GM19468 (cell line): ENCODE results near the gene ITGA11.
A peak's percentile ranks its signal among the peaks of the same experiment; 100 is the strongest.

Experiments used
- ATAC-seq: cut with Tn5 transposase; IDR thresholded peaks from one replicate; pipeline ENCODE4 v1.9.1; 2021; ENCODE audit warnings: mild to moderate bottlenecking, moderate library complexity, moderate number of reproducible peaks; ENCODE audit not compliant: unreplicated experiment; ENCODE audit errors: extremely low read depth

The ITGA11 gene

GRCh38 chr15:68284616-68285258 is 147.2 kb downstream of the ITGA11 start:
- ATAC-seq: no peak

GRCh38 chr15:68283401-68283800 is 148.6 kb downstream of the ITGA11 start:
- no peak for ATAC-seq

- no peak for ATAC-seq
Observed at GRCh38 chr15:68281008-68281407, 151.0 kb downstream of the ITGA11 start.

- ATAC-seq: no peak
Observed at GRCh38 chr15:68279779-68280753, 151.9 kb downstream of the ITGA11 start.

GRCh38 chr15:68278595-68279405 is 153.2 kb downstream of the ITGA11 start:
- no peak for ATAC-seq

GRCh38 chr15:68278345-68278594 is 153.7 kb downstream of the ITGA11 start:
- ATAC-seq: no peak

- peak; percentile 71 for ATAC-seq
Observed at GRCh38 chr15:68277603-68278344, 154.2 kb downstream of the ITGA11 start, which contains the start of gene FEM1B. Gene FEM1B, plus strand, starts transcription at chr15:68277745. Its CDS starts 673 bp downstream, at chr15:68278418.

GRCh38 chr15:68277131-68277602 is 154.8 kb downstream of the ITGA11 start:
- ATAC-seq: no peak

- no peak for ATAC-seq
Observed at GRCh38 chr15:68276668-68277067, 155.3 kb downstream of the ITGA11 start.

- ATAC-seq: no peak
Observed at GRCh38 chr15:68275165-68275746, 156.7 kb downstream of the ITGA11 start.

GRCh38 chr15:68274201-68274848 is 157.6 kb downstream of the ITGA11 start:
- no peak for ATAC-seq

GRCh38 chr15:68272721-68273271 is 159.2 kb downstream of the ITGA11 start:
- no peak for ATAC-seq

GRCh38 chr15:68271854-68272471 is 160.0 kb downstream of the ITGA11 start:
- ATAC-seq: no peak

GRCh38 chr15:68268405-68268804 is 163.6 kb downstream of the ITGA11 start:
- ATAC-seq: no peak

- ATAC-seq: no peak
Observed at GRCh38 chr15:68265674-68266073, 166.3 kb downstream of the ITGA11 start.

GRCh38 chr15:68265081-68265480 is 166.9 kb downstream of the ITGA11 start:
- ATAC-seq: no peak

GRCh38 chr15:68264282-68264681 is 167.7 kb downstream of the ITGA11 start:
- no peak for ATAC-seq
